ENCODE results near the gene F3.

DNA sequence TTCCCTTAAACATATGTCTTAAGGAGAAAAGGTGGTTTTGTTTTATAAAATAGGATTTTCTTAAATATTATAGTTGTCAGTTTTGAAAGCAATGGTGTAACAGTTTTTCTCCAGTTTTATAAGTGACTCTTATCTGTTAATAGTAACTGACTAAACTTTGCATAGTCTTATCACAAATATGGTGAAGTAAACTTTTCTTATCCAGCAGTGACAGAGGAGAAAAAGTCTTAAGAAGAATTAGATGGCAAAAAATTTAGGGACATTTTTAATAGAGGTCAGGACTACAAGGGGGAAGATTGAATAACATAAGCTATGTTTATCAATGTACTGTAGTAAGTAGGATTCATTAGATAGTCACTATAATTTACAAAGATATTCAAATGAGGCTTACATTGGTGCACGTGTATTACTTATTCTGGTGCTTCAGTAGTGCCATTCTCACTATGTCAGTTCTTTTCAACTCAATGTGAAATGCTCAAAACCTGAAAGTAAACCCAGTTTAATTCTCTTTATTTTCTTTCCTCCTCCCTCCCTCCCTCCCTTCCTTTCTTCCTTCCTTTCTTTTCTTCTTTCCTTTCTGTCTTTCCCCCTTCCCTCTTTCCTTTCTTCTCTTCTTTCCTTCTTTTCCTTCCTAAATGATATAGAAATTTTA is 26.1 kb downstream of the F3 start:
- no peak for TF ChIP-seq CTCF (IDR thresholded peaks at IDR 0.05; ENCODE audit: poor library complexity)
- no peak for TF ChIP-seq EZH2 (IDR thresholded peaks at IDR 0.05; ENCODE audit: borderline replicate concordance)
